GM21381 (cell line): ENCODE data around the gene EML4.

ENCODE experiments used
- ATAC-seq: cut with Tn5 transposase; IDR thresholded peaks from one replicate; pipeline ENCODE4 v1.9.1; 2021; ENCODE audit warnings: mild to moderate bottlenecking, moderate library complexity; ENCODE audit not compliant: unreplicated experiment

Gene EML4

DNA sequence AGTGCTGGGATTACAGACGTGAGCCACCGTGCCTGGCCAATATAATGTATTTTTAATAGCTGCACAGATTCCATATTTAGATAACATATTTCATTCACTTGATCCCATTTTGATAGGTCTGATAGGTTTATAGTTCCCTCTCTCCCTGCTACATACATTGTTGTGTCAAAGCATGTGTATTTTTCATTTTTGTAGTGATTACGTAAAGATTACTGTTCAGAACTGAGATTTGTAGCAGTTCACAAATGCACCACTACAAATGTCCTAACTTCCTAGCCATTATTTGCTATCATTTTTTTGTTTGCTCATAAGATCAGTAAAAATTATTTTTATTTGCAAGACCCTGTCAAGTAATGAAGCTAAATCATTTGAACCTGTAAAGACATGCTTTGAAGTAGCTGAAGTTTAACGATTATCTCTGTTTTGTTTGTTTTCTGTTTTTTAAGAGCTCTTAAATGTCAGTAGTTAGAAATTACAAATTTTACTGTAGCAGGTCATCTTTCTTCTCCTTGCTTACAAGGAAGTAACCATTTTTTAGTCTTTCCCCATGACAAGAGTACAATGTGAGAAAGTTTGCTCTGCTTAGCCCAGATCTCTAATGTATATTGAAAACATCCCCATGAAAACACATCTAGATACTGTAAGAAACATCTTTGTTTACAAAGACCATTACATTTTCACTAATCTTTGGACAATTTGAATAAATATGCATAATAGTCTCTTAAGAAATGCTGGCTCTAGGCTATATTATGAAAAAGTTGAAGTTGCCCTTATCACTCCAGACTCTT, 54.1 kb downstream of the EML4 start:
- no peak for ATAC-seq

DNA sequence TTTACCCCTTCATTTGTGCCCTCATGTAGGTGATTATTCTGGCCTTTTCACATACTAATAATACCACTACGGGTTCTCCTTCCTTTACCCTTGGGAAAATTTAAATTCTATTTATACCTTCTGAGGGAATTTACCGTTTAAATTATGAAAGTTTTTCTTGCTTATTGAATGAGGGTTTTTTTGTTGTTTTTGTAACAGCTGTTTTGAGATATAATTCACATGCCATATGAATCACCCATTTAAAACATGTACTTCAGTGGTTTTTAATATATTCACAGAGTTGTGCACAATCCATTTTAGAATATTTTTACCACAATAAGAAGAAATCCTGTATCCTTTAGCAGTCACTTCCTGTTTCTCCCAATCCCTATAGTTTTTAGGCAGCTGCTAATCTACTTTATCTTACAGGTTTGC, 54.7 kb downstream of the EML4 start:
- no peak for ATAC-seq

DNA sequence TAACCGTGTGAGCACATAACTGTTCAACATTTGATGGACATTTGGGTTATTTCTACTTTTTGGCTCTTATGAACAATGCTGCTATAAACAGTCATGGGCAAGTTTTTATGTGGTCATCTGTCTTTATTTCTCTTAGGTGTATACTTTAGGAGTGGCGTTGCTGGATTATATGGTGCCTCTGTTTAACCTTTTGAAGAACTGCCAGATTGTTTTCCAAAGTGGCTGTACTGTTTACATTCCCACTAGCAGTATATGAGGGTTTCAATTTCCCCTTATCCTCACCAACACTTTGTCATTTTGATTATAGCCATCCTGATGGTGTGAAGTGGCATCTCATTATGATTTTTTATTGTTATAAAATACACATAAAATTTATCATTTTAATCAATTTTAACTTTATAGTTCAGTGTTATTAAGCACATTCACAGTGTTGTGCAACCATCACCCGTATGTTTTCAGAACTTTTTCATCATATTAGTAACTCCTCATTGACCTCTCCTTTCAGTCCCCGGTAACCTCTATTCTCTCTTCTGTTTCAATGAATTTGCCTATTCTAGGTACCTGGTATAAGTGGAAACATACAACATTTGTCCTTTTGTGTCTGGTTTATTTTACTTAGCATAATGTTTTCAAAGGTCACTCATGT, 55.4 kb downstream of the EML4 start:
- ATAC-seq: no peak

DNA sequence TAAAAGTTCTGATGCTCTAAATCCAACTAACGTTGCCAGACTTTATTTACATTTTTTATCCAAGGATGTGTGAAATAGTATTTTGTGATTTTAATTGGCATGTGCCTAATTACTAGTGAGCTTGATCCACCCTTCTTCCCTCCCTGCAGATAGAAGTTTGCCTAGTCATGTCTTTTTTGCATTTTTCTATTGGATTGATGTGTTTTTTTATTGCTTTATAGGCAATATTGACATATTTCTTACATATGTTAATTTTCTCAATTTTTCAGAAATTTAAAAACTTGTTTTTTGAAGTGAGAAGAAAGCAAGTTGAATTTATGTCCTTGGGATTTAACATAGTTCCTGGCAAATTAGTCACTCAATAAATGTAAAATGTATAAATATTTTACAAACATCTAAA, 56.4 kb downstream of the EML4 start:
- no peak for ATAC-seq

DNA sequence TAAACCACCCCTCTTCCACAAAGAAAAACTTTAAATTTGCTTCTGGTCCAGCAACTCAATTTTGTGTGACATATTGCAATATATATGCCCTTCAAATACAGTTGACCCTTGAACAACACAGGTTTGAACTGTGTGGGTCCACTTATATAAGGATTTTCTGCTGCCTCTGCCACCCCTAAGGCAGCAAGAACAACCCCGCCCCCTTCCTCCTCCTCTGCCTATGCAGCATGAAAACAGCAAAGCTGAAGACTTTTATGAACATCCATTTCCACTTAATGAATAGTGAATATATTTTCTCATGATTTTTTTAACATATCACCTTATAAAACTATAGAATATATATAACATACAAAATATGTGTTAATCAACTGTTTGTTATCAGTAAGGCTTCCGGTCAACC, 58.3 kb downstream of the EML4 start:
- no peak for ATAC-seq

DNA sequence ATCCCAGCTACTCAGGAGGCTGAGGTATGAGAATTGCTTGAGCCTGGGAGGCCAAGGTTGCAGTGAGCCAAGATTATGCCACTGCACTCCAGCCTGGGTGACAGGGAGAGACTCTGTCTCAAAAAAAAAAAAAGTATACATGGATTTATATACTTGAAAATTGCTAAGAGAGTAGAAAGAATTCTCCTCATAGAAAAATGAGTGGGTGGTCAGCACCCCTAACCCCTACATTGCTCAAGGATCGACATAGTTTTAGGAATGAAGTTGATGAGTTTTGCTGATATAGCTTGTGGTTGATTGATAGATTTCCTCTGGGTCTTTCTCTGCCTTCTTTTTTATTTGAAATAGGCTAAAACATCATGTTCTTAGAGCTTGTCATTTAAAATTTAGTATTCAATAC, 58.9 kb downstream of the EML4 start:
- no peak for ATAC-seq

DNA sequence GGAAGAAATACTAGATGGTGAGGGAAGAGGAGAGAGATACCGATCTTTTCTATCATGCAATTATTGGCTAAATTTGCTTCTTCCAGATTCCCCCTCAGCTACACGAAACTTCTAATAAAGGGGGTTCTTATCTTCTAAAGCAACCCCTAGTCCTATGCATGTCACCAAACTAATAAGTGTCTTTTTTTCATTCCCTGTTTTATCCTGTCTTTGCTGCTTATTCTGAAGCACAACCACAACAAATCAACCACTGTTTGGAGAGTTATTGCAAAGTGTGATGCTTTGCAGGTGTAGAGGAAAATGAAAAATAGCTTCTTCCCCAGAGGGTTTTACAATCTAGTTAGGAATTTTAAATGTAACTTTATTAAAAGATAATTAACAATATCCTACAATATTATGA, 60.8 kb downstream of the EML4 start:
- no peak for ATAC-seq

DNA sequence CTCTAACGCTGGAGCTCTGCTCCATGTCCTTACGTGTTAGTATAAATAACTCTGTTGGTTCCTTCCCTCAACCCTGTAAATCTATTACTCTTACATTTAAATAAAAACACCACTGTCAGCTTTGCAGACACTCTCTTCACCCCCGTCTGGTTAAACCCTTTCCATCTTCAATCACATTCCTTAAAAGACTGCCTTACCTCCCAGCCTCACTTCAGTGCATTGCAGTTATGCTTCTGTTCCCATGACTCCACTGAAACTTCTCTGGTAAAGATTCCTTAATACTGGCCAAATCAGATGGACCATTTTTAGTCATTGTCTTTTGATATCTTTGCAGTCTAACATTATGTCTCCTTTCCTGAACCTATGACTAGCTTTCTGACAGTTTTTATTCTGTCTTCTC, 61.7 kb downstream of the EML4 start:
- no peak for ATAC-seq

DNA sequence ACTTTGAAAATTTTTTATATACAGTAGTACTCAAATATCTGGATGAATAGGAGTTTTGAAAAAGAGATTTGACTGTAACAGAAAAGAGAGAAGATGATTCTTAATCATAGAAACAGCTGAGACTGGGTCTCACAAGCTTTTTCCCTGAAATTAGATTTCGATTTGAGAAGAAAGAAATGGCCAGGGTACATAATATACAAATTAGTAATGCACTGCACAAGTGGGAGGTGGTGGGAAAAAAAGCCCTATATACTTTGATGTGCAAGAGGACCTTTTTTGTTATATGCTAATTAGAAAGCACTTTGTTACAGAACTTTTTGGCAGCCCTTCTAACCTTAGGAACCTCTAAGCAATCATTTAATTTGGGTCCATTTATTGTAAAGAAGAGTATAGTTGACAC, 62.9 kb downstream of the EML4 start:
- ATAC-seq: no peak

DNA sequence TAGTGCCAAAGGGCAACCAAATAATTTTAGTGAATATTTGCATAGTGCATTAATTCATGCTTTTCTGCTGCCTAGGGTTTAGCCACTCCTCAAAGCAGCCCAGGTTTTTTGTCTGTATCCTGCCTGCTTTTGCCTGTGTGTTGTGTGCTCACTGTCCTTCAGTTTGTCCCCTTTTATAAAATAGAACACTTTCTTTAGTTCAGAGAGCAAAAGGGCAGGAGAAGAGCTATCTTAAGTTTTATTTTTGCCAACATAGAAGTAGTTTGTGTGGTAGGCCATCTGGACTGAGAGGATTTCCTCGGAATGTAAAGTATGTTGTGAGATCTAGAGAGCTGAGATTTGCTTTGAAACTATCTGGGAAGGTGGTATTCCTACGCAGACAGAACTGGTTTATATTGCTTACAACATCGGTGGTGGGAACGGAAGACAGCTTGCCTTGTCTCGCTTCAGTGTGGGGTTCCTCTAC, 64.9 kb downstream of the EML4 start:
- no peak for ATAC-seq

DNA sequence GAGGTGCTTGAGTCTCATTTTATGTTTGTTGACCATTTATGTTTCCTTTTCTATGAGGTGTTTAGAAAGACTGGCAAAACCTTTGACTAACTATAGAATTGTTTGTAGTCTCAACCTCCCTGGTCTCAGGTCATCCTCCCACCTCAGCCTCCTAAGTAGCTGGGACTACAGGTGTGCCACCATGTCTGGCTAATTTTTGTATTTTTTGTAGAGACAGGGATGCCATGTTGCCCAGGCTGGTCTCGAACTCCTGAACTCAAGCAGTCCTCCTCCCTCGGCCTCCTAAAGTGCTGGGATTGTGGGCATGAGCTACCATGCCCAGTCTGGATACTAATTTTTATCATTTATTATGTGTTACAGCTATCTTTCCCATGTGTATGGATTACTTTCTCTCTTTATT, 67.8 kb downstream of the EML4 start:
- ATAC-seq: no peak

DNA sequence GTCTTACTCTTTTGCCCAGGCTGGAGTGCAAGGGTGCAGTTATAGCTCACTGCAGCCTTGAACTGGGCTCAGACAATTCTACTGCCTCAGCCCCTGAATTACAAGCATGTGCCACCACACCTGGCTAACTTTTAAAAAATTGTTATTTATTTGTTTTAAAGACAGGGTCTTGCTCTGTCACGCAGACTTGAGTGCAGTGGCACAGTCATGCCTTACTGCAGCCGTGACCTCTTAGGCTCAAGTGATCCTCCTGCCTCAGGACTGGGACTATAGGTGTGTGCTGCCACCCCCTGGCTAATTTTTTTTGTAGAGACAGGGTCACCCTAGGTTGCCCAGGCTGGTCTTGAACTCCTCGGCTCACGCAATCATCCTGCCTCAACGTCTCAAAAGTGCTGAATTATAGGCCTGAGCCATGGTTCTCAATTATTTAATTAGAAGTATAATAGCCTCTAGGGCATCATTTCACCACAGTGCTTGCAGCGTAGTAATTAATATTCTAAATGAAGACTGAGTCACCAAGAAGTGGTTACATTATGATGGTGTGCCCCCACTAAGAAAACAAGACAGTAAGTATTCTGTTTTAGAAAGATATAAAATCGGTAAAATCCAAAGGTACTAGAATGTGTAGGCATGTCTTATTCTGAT, 69.6 kb downstream of the EML4 start:
- peak; percentile 84 for ATAC-seq

DNA sequence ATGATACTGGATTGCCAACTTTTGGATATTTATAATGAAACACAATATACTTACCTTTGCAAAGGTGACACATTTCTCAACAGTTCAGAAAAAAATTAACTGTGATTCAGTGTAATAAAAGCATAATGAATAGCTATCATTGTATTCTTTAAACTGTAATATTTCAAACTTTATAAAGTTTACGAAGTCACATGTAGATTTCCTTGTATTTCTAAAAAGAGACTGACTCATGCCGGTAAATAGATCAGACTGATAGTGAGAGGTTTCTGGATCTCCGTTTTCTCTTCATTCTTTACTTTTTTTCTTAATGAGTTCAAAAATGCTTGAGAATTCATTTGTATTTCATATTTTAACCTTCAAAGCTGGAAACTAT, 70.1 kb downstream of the EML4 start:
- no peak for ATAC-seq

DNA sequence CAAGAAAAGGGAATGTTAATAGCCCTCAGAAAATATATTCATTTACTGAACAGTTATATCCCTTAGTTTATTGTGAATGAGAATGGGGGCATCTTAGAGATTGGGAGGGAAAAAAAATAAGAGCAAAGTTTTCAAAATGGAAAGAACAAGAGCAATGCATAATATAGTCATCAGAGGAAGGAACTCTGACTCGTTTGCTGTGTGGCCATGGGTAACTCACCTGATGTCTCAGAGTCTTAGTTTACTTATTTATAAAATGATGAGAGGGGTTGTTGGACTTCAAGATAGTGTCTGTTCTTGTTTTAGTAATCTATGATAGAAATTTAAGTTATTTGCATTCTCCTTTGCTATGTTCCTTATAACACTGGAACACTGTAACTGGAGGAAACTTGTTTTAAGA, 70.7 kb downstream of the EML4 start:
- ATAC-seq: no peak

DNA sequence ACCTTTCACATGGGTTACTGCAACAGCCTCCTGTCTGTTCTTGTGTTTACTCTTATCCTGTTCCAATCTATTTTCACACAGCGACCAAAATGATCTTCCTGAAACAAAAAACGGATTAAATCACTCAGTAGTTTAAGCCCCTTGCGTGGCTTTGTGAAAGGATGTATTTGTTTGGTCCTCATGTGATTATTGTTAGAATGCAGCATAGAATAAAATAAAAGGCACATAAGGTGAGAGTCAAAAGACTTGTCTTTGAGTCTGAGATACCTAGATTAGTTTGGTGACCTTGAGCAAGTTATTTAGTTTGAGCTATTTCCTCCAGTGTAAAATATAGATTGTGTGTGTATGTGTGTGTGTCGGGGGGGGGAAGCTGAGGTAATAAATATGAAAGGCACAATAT, 72.4 kb downstream of the EML4 start:
- ATAC-seq: no peak

DNA sequence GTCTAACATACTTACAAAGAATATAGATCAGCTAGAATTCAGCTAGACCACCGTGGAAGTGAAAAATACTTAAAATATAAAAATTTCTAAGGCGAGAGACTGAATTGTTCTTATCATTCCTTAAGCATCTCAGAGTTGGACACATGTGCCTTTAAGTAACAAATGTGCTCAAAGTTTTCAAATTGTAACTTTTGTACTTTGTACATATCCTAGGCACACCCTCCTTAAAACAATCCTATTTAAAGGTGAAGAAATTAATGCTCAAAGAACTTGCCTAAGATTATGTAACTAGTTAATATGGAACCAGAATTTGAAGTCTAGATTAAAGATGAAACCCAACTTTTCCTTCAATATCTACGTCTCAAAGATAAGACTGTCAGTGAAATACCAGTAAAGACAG, 74.1 kb downstream of the EML4 start:
- no peak for ATAC-seq

DNA sequence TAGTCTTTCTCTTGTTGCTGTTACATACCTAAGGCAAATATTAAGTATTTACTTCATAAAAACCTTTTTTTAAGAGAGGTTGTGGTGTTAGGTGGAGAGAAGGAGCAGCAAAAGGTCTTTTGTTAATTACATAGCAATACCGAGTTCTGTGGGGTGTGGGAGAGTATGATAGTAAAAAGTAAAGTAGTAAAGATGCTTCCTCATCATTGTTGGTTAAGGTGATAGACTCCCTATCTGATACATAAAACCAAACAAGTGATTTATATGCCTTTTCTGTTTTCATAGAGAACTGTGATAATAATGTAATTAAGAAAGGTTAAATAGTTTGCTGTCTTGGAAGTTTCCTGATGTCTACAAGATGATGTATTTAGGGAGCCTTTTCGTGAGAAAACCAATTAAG, 75.4 kb downstream of the EML4 start:
- ATAC-seq: no peak

DNA sequence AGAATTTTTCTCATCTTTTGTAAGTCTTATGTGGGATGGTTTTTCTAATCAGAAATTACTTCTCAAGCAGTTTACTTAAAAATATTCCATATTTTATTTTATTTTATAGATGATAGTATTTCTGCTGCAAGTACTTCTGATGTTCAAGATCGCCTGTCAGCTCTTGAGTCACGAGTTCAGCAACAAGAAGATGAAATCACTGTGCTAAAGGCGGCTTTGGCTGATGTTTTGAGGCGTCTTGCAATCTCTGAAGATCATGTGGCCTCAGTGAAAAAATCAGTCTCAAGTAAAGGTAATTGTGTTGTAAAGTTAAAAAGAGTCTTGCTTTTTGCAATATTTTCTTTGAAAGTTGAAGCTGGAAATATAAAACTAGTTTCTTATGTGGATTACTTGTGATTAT, 76.2 kb downstream of the EML4 start:
- no peak for ATAC-seq

DNA sequence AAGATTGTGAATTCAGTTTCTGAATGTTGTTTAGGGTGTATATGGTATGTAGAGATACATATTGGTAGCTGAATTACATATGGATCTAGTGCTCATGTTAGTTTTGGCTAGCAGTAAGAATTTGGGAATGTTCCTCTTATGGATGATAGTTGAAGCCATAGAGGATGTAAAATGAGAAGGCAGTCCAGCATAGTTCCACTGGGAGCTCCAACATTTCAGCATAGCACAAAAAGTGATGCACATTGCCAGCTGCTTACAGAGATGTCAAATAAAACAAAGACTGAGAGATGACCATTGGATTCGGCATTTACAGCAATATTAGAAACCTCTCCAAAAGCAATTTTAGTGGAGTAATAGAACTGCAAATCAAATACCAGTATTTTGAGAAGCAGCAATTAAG, 77.4 kb downstream of the EML4 start:
- ATAC-seq: no peak

DNA sequence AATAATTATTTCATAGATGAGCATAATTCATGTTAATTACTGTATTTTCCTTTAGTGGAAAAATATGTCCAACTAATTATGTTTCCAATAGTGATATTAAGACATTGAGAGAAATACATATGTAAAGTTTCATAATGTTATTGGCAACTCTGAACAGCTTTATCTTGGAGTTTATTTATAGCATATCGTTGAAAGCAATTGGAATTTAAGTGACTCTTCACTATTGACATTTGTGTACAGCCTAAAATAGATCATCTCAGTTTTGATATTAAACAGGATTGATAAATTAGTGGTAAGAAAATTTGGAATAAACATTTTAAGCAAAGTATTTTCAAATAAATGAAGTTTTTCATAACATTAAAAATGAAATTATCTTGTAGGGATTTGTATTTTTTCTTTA, 79.7 kb downstream of the EML4 start:
- ATAC-seq: no peak

DNA sequence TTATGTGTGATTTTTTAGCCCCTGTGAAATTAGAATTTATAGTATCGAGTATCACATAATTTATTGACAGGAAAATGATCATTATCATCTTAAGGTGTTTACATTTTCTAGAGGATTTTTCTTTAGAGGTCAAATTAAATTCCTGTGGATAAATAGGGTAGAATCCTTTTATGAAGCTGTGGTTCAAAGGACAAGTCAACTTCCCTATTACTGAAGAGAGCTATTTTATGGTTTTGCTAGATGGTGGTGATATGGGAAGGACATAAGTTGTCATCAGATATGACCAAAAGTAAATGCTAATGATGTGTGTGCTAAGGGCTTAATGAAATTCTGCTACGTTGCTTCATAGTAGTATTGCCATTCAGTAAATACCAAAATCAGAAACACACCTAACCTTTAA, 80.1 kb downstream of the EML4 start:
- no peak for ATAC-seq

DNA sequence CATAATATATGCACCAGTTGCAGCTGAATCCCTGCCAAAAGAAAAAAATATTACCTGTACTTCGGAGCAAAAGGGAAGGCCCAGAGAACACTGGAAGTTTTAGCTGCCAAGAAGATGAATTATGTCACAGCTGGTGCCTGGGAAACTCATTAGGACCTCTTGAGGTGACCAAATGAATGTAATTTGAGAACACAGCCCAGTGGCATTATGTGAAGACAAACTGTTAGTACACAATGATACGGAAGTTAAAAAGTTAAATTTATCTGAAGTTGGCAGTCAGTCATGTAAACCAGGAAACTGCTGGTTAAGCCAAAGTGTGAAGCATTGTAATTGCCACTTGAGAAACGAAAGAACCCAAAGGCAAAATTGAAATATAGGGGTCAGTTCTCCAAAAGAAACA, 80.7 kb downstream of the EML4 start:
- no peak for ATAC-seq
